NB4 (cell line): Measurements from ENCODE around the gene COL4A1.

ENCODE experiments used
- CTCF ChIP-seq: IDR thresholded peaks from one replicate; pipeline ENCODE4 v1.5.1; 2012; ENCODE audit warnings: low read depth, low read length
- MYC ChIP-seq: IDR thresholded peaks from 2 replicates; pipeline ENCODE4 v1.6.1; 2011; ENCODE audit warnings: low read depth, low read length
- POLR2A ChIP-seq: IDR thresholded peaks from 2 replicates; pipeline ENCODE4 v1.6.1; 2011; ENCODE audit warnings: mild to moderate bottlenecking; ENCODE audit not compliant: insufficient read length; ENCODE audit errors: extremely low read depth

DNA sequence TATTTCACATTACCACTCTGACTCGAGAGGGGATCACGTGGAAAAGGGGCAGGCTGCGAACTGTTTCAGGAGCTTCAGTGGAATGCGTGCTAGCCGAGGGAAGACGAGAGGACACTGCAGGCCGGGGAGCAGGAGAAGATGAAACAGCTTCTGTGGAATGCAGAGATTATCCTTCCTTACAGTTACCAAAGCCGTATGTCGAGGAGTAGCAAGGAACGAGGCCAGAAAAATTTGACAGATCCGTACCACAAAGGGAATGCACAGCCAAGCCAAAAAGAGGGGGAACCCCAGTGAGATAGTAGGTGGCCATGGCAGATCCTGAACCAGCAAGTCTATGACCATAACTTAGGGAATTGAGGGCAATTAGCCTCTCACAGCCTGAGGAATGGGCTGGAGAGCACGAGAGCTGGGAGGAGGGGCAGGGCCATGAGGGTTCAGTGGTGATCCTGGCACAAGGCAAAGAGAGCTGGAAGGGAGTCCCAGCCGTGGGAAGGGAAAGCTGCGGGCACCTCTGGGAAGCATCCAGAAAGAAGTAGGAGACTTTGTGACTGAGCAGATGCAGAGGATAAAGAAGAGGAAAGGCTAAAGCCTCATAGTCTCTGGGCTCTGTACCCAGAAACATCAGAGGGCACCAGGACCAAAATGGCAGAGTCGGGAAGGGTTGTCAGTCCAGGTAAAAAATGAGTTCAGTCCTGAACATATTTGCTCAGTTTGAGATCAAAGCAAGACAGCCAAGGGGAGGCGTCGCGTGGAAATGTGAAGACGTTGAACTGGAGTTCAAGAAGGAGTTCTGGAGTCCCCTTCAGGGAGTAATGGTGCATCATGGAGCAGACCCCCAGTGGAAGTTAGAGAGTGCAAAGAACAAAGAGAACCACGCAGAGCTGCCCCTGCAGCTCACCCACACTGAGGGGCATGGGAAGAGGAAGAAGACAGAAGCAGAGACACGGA, 5.1 kb downstream of the COL4A1 start:
- no peak for TF ChIP-seq POLR2A
- no peak for TF ChIP-seq CTCF
- TF ChIP-seq MYC: no peak
